Measurements from ENCODE around the gene SRSF3. TPM values are rescaled to one million over a fixed set of nuclear protein-coding genes. Genes with fewer than 3 reads are reported as not detected.

Gene SRSF3
- total RNA-seq, 2 experiments from 2014 or later = 550 to 556 TPM

- no peak for TF ChIP-seq CTCF (IDR thresholded peaks at IDR 0.05)
- Mint-ChIP-seq H3K4me1 (ENCODE audit: low read depth) (peaks cover 9% of the 10 kb centered on the region), H3K36me3 (ENCODE audit: low read depth) (no peaks in the 10 kb centered on the region), H3K9me3 (no peaks in the 10 kb centered on the region), H3K27me3 (no peaks in the 10 kb centered on the region), H3K4me3 (no peak overlapping the region), H3K27ac (no peak overlapping the region)
- intact Hi-C loops (cut with DNase I, micrococcal nuclease) = loop anchor here in 1 of 2 experiments (5.0 kb wide), 1 partner anchor 154 kb away; no protein-coding TSS in a partner anchor
- no peaks in the 10 kb centered on the region for H3K27me3 ChIP-seq (ENCODE audit: control insufficient read depth in 1 of 2, insufficient read depth in 2 of 2, low read length in 2 of 2)
- H3K36me3 ChIP-seq (ENCODE audit: insufficient read depth, low read length) = no peaks in the 10 kb centered on the region
- no peak overlapping the region for H3K27ac ChIP-seq (ENCODE audit: low read depth in 1 of 2, low read length in 2 of 2)
- H3K4me3 ChIP-seq (ENCODE audit: low read length) = no peak overlapping the region
- no peaks in the 10 kb centered on the region for H3K9me3 ChIP-seq (ENCODE audit: control insufficient read depth in 1 of 2, insufficient read depth in 1 of 2, low read length in 2 of 2)
- DNase-seq (no peak), ATAC-seq (ENCODE audit: poor library complexity) (no peak)
- POLR2A ChIA-PET = interaction anchor here (1.0 to 2.1 kb wide), 3 partner anchors 17 to 32 kb away, joined by 3 to 6 read pairs (median 4); no protein-coding TSS in a partner anchor
- CTCF ChIA-PET = interaction anchor here (0.7 kb wide), 1 partner anchor 17 kb away, joined by 3 read pairs; no protein-coding TSS in a partner anchor
- H3K4me1 ChIP-seq (ENCODE audit: insufficient read depth, low read length) = peaks cover 2% of the 10 kb centered on the region
Measured at GRCh38 chr6:36576578-36576977, 17.6 kb upstream of the SRSF3 start.

- Histone ChIP-seq H3K36me3 (ENCODE audit: insufficient read depth, low read length) (no peaks in the 10 kb centered on the region), H3K4me1 (ENCODE audit: insufficient read depth, low read length) (peaks cover 2% of the 10 kb centered on the region), H3K4me3 (ENCODE audit: low read length) (no peak overlapping the region), H3K9me3 (ENCODE audit: control insufficient read depth in 1 of 2, insufficient read depth in 1 of 2, low read length in 2 of 2) (no peaks in the 10 kb centered on the region), H3K27ac (ENCODE audit: low read depth in 1 of 2, low read length in 2 of 2) (no peak overlapping the region), H3K27me3 (ENCODE audit: control insufficient read depth in 1 of 2, insufficient read depth in 2 of 2, low read length in 2 of 2) (no peaks in the 10 kb centered on the region)
- no peak overlapping the region for H3K27ac Mint-ChIP-seq
- DNase-seq (no peak), ATAC-seq (ENCODE audit: poor library complexity) (no peak)
- intact Hi-C loops (cut with DNase I, micrococcal nuclease) = loop anchor here in 1 of 2 experiments (5.0 kb wide), 1 partner anchor 155 kb away; no protein-coding TSS in a partner anchor
- peaks cover 9% of the 10 kb centered on the region for H3K4me1 Mint-ChIP-seq (ENCODE audit: low read depth)
- H3K27me3 Mint-ChIP-seq = no peaks in the 10 kb centered on the region
- ChIA-PET CTCF (no interaction called here), POLR2A (interaction anchor here (1.0 to 1.6 kb wide), 2 partner anchors 31 to 33 kb away, joined by 3 to 4 read pairs; no protein-coding TSS in a partner anchor)
- H3K9me3 Mint-ChIP-seq = no peaks in the 10 kb centered on the region
- no peak for TF ChIP-seq CTCF (IDR thresholded peaks at IDR 0.05)
- no peak overlapping the region for H3K4me3 Mint-ChIP-seq
- H3K36me3 Mint-ChIP-seq (ENCODE audit: low read depth) = no peaks in the 10 kb centered on the region
Measured at GRCh38 chr6:36577301-36577700, 16.9 kb upstream of the SRSF3 start.

GRCh38 chr6:36578030-36578429 lies 16.1 kb upstream of the SRSF3 start:
- peaks cover 9% of the 10 kb centered on the region for H3K4me1 Mint-ChIP-seq (ENCODE audit: low read depth)
- ATAC-seq (ENCODE audit: poor library complexity) (no peak), DNase-seq (no peak)
- no peak overlapping the region for H3K4me3 Mint-ChIP-seq
- no peaks in the 10 kb centered on the region for H3K9me3 Mint-ChIP-seq
- ChIA-PET CTCF (no interaction called here), POLR2A (no interaction called here)
- H3K27ac Mint-ChIP-seq = no peak overlapping the region
- Histone ChIP-seq H3K9me3 (ENCODE audit: control insufficient read depth in 1 of 2, insufficient read depth in 1 of 2, low read length in 2 of 2) (no peaks in the 10 kb centered on the region), H3K4me1 (ENCODE audit: insufficient read depth, low read length) (peaks cover 2% of the 10 kb centered on the region), H3K36me3 (ENCODE audit: insufficient read depth, low read length) (no peaks in the 10 kb centered on the region), H3K27ac (ENCODE audit: low read depth in 1 of 2, low read length in 2 of 2) (no peak overlapping the region), H3K27me3 (ENCODE audit: control insufficient read depth in 1 of 2, insufficient read depth in 2 of 2, low read length in 2 of 2) (no peaks in the 10 kb centered on the region), H3K4me3 (ENCODE audit: low read length) (no peak overlapping the region)
- intact Hi-C loops (cut with DNase I, micrococcal nuclease) = loop anchor here (2.0 to 5.0 kb wide), 3 partner anchors 31 to 156 kb away; partner anchors contain the start of gene STK38 (in 1 of the 2)
- H3K36me3 Mint-ChIP-seq (ENCODE audit: low read depth) = no peaks in the 10 kb centered on the region
- no peaks in the 10 kb centered on the region for H3K27me3 Mint-ChIP-seq
- no peak for TF ChIP-seq CTCF (IDR thresholded peaks at IDR 0.05)
